Sigmoid colon (tissue), 7 donors: ENCODE results near the gene TMEM140. TPM values are rescaled to one million over a fixed set of nuclear protein-coding genes. Genes with fewer than 3 reads are reported as not detected.

Experiments
- DNase-seq: peaks from one replicate; pipeline ENCODE4 v3.0.0-alpha.2; 2019
- H3K27ac ChIP-seq, 4 donors: fragments of 200-600 bp; sonication (generic); one replicate each; pipeline ENCODE4 v1.5.1; 2016 to 2019; ENCODE audit warnings: mild to moderate bottlenecking in 1 of 4
- H3K27me3 ChIP-seq, 3 donors: fragments of 200-600 bp; sonication (generic); one replicate each; pipeline ENCODE4 v1.5.1; 2019; ENCODE audit warnings: mild to moderate bottlenecking in 1 of 3
- H3K36me3 ChIP-seq, 4 donors: fragments of 200-600 bp; sonication (generic); one replicate each; pipeline ENCODE4 v1.5.1; 2016 to 2019
- H3K4me1 ChIP-seq, 4 donors: fragments of 200-600 bp; sonication (generic); one replicate each; pipeline ENCODE4 v1.5.1; 2017 to 2019
- H3K4me3 ChIP-seq, 4 donors: fragments of 200-600 bp; sonication (generic); one replicate each; pipeline ENCODE4 v1.5.1; 2017 to 2019; ENCODE audit warnings: mild to moderate bottlenecking in 2 of 4, moderate library complexity in 1 of 4
- H3K9me3 ChIP-seq, 4 donors: fragments of 200-600 bp in 3 of 4; sonication (generic) in 3 of 4; one replicate each; pipeline versions ENCODE4 v1.5.1 to v1.6.1; 2013 to 2019
- CTCF ChIP-seq, 4 experiments: fragments of 450-650 bp in 3 of 4; fragments of 200-600 bp in 1 of 4; IDR thresholded peaks; one replicate each; pipeline ENCODE4 v1.5.1; 2016 to 2019; ENCODE audit warnings: antibody characterized with exemption in 4 of 4, mild to moderate bottlenecking in 3 of 4, moderate library complexity in 2 of 4
- EP300 ChIP-seq, 4 donors: sonication (generic); formaldehyde crosslinking; IDR thresholded peaks; one replicate each; pipeline ENCODE4 v1.6.1; 2017; ENCODE audit warnings: antibody characterized with exemption in 4 of 4
- POLR2A ChIP-seq, 2 donors: fragments of 450-650 bp; IDR thresholded peaks; one replicate each; pipeline ENCODE4 v1.6.1; 2016; ENCODE audit warnings: antibody characterized with exemption in 2 of 2, mild to moderate bottlenecking in 2 of 2, moderate library complexity in 2 of 2
- POLR2AphosphoS5 ChIP-seq, 4 donors: sonication (generic); formaldehyde crosslinking; IDR thresholded peaks; one replicate each; pipeline ENCODE4 v1.6.1; 2017; ENCODE audit warnings: antibody characterized with exemption in 4 of 4
- WGBS, 2 donors: extraction: QIAGEN DNeasy Blood & Tissue Kit; methylation state at CpG; one replicate each; pipeline ENCODE4 v1.1.7; 2013; 5-methylcytosine and 5-hydroxymethylcytosine counted together
- intact Hi-C: fragments of 100-400 bp; cut with DNase I; formaldehyde crosslinking; loops from one replicate; pipeline ENCODE4 v1.15.1; 2023
- polyA plus RNA-seq, 3 donors: library from polyadenylated mRNA; stranded (reverse); fragments of 200-250 nt; gene quantifications; one replicate each; pipeline ENCODE4 v1.2.3, GENCODE V29; 2013
- total RNA-seq, 4 donors: library from RNA; depleted of rRNA; stranded (reverse); fragments of >200 nt; gene quantifications; one replicate each; pipeline ENCODE4 v1.1.0, GENCODE V29; 2016
- donor health status: healthy with polysubstance abuse.
- donor health status: Bipolar disorder and iron deficiency.
- donor health status: healthy.

TMEM140 gene
- total and polyA plus RNA-seq, 7 donors = 5.4 to 29.6 (median 18.3) TPM

GRCh38 chr7:135197906-135198655, 50.2 kb downstream of the TMEM140 start:
- DNase-seq = no peak
- WGBS, 2 donors = 96% methylated on average over 15 of the region's 15 CpGs
- no peaks in the 10 kb centered on the region for H3K27me3 ChIP-seq
- intact Hi-C loops = no loop called here
- H3K36me3 ChIP-seq = peaks cover 8 to 99% (median 37%) of the 10 kb centered on the region in 4 donors
- H3K4me3 ChIP-seq = no peak overlapping the region
- TF ChIP-seq POLR2A (IDR thresholded peaks at IDR 0.05) (no peak), EP300 (IDR thresholded peaks at IDR 0.05) (no peak), CTCF (IDR thresholded peaks at IDR 0.05) (no peak), POLR2AphosphoS5 (IDR thresholded peaks at IDR 0.05) (no peak)
- H3K9me3 ChIP-seq = no peaks in the 10 kb centered on the region
- H3K27ac ChIP-seq = no peak overlapping the region
- H3K4me1 ChIP-seq = no peaks in the 10 kb centered on the region

- Histone ChIP-seq H3K27me3 (no peaks in the 10 kb centered on the region), H3K27ac (no peak overlapping the region), H3K4me3 (no peak overlapping the region), H3K9me3 (no peaks in the 10 kb centered on the region), H3K4me1 (no peaks in the 10 kb centered on the region), H3K36me3 (peaks cover 13 to 99% (median 36%) of the 10 kb centered on the region in 4 donors)
- TF ChIP-seq POLR2A (IDR thresholded peaks at IDR 0.05) = no peak
- no peak for TF ChIP-seq POLR2AphosphoS5 (IDR thresholded peaks at IDR 0.05)
- TF ChIP-seq EP300 (IDR thresholded peaks at IDR 0.05) = no peak
- TF ChIP-seq CTCF (IDR thresholded peaks at IDR 0.05) = no peak
- DNase-seq = no peak
- WGBS, 2 donors = 90 to 95% methylated on average over 4 of the region's 4 CpGs
- intact Hi-C loops = no loop called here
Measured at GRCh38 chr7:135199439-135199838, 51.6 kb downstream of the TMEM140 start.

- Histone ChIP-seq H3K36me3 (peaks cover 13 to 99% (median 41%) of the 10 kb centered on the region in 4 donors), H3K27ac (no peak overlapping the region), H3K4me3 (no peak overlapping the region), H3K27me3 (no peaks in the 10 kb centered on the region), H3K4me1 (no peaks in the 10 kb centered on the region), H3K9me3 (no peaks in the 10 kb centered on the region)
- no peak for DNase-seq
- TF ChIP-seq POLR2A (IDR thresholded peaks at IDR 0.05) = no peak
- no peak for TF ChIP-seq EP300 (IDR thresholded peaks at IDR 0.05)
- no peak for TF ChIP-seq CTCF (IDR thresholded peaks at IDR 0.05)
- no peak for TF ChIP-seq POLR2AphosphoS5 (IDR thresholded peaks at IDR 0.05)
- intact Hi-C loops = no loop called here
- 79 to 93% methylated on average over 3 of the region's 3 CpGs for WGBS, 2 donors
Measured at GRCh38 chr7:135200821-135201331, 53.0 kb downstream of the TMEM140 start.

- Histone ChIP-seq H3K4me1 (no peaks in the 10 kb centered on the region), H3K36me3 (peaks cover 12 to 97% (median 36%) of the 10 kb centered on the region in 4 donors), H3K4me3 (no peak overlapping the region)
Measured at GRCh38 chr7:135201350-135201749, 53.5 kb downstream of the TMEM140 start.

More at GRCh38 chr7:135201350-135201749, 53.5 kb downstream of the TMEM140 start:
- WGBS, 2 donors = 88 to 96% methylated on average over 2 of the region's 2 CpGs
- no peaks in the 10 kb centered on the region for H3K27me3 ChIP-seq
- TF ChIP-seq CTCF (IDR thresholded peaks at IDR 0.05) (no peak), EP300 (IDR thresholded peaks at IDR 0.05) (no peak), POLR2AphosphoS5 (IDR thresholded peaks at IDR 0.05) (no peak), POLR2A (IDR thresholded peaks at IDR 0.05) (no peak)
- intact Hi-C loops = no loop called here
- DNase-seq = no peak
- no peak overlapping the region for H3K27ac ChIP-seq
- no peaks in the 10 kb centered on the region for H3K9me3 ChIP-seq
